ENCODE measurements around the gene GBF1. TPM values are rescaled to one million over a fixed set of nuclear protein-coding genes. Genes with fewer than 3 reads are reported as not detected.
"Not testable (repeated sequence)": the region's sequence is repeated elsewhere in the genome, so short reads cannot be mapped to it uniquely, and the experiment has no call there.

GBF1 gene
- total and polyA plus RNA-seq, 4 donors, result 6.0 to 27.2 (median 15.2) TPM

DNA sequence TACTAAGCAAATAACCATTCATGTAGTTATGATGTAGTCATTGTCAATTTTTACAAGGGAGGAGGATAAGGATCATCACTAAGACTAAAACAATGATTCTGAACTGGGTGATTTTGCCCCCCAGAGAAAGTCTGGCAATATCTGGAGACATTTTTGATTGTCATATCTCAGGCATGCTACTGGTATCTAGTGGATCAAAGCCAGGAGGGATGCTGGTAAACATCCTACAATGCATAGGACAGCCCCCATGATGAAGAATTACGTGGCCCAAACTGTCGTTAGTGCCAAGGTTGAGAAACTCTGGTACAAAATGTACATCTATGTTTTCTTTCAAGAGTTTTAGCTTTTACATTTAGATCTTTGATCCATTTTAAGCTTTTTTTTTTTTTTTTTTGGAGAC lies 57.3 kb downstream of the GBF1 start:
- Histone ChIP-seq H3K9me3 (ENCODE audit: control insufficient read depth in 4 of 4, low read length in 3 of 4) (no peaks in the 10 kb centered on the region), H3K9ac (ENCODE audit: low read depth in 1 of 2, low read length in 2 of 2) (no peak overlapping the region), H3K4me1 (ENCODE audit: control insufficient read depth in 4 of 4, insufficient read depth in 4 of 4, low read length in 3 of 4) (peaks cover 0 to 4% (median 0%) of the 10 kb centered on the region in 4 donors), H3K27ac (ENCODE audit: low read depth in 1 of 2, low read length in 2 of 2) (no peak overlapping the region), H3K4me3 (ENCODE audit: low read depth in 1 of 3, low read length in 3 of 3) (no peak overlapping the region), H3K27me3 (ENCODE audit: control insufficient read depth in 4 of 4, insufficient read depth in 4 of 4, low read length in 3 of 4) (no peaks in the 10 kb centered on the region), H3K36me3 (ENCODE audit: control insufficient read depth in 4 of 4, insufficient read depth in 3 of 4, low read depth in 1 of 4, low read length in 3 of 4) (peaks cover 0 to 2% (median 0%) of the 10 kb centered on the region in 4 donors)
- WGBS, result 96% methylated on average over 2 of the region's 2 CpGs
- TF ChIP-seq HNF4G (IDR thresholded peaks at IDR 0.05) (no peak), FOXA1 (IDR thresholded peaks at IDR 0.05) (no peak)
- no peak for DNase-seq (ENCODE audit: low spot score)

DNA sequence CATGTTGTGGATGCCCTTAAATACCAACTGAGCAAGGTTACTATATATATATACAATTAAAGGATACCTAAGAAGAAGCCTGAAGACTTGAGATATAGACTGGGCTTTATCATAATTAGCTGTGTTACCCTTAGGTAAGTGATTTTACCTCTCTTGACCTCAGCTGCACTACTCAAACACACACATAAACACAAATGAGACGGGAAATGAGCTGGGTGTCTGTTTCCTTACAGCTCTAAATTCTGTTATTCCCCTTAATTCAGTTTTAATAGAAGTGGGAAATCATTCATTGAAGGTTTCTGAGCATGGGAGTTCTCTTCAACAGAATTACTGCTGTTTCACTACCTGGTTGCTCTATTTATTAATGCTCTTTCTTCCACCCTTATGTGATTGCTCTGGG lies 60.7 kb downstream of the GBF1 start:
- DNase-seq (ENCODE audit: low spot score), result no peak
- H3K4me1 ChIP-seq (ENCODE audit: control insufficient read depth in 4 of 4, insufficient read depth in 4 of 4, low read length in 3 of 4), result peaks cover 2 to 10% (median 6%) of the 10 kb centered on the region in 4 donors
- no peak overlapping the region for H3K9ac ChIP-seq (ENCODE audit: low read depth in 1 of 2, low read length in 2 of 2)
- peaks cover 0 to 2% (median 0%) of the 10 kb centered on the region in 4 donors for H3K36me3 ChIP-seq (ENCODE audit: control insufficient read depth in 4 of 4, insufficient read depth in 3 of 4, low read depth in 1 of 4, low read length in 3 of 4)
- no peaks in the 10 kb centered on the region for H3K9me3 ChIP-seq (ENCODE audit: control insufficient read depth in 4 of 4, low read length in 3 of 4)
- TF ChIP-seq YY1 (IDR thresholded peaks at IDR 0.05) (no peak), FOXA2 (IDR thresholded peaks at IDR 0.05) (no peak), RAD21 (IDR thresholded peaks at IDR 0.05) (no peak), NR2F2 (IDR thresholded peaks at IDR 0.05) (no peak), SP1 (IDR thresholded peaks at IDR 0.05) (no peak), GABPA (IDR thresholded peaks at IDR 0.05 in 1 of 2, conservative IDR thresholded peaks at IDR 0.05 in 1 of 2) (no peak), EGR1 (IDR thresholded peaks at IDR 0.05; ENCODE audit: low read depth in 2 of 2) (no peak), HNF4A (conservative IDR thresholded peaks at IDR 0.05) (no peak), HNF4G (IDR thresholded peaks at IDR 0.05) (no peak), TAF1 (conservative IDR thresholded peaks at IDR 0.05) (no peak)
- TF ChIP-seq, protein P1, sequence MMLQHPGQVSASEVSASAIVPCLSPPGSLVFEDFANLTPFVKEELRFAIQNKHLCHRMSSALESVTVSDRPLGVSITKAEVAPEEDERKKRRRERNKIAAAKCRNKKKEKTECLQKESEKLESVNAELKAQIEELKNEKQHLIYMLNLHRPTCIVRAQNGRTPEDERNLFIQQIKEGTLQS (IDR thresholded peaks at IDR 0.05), result no peak
- TF ChIP-seq, protein P2, sequence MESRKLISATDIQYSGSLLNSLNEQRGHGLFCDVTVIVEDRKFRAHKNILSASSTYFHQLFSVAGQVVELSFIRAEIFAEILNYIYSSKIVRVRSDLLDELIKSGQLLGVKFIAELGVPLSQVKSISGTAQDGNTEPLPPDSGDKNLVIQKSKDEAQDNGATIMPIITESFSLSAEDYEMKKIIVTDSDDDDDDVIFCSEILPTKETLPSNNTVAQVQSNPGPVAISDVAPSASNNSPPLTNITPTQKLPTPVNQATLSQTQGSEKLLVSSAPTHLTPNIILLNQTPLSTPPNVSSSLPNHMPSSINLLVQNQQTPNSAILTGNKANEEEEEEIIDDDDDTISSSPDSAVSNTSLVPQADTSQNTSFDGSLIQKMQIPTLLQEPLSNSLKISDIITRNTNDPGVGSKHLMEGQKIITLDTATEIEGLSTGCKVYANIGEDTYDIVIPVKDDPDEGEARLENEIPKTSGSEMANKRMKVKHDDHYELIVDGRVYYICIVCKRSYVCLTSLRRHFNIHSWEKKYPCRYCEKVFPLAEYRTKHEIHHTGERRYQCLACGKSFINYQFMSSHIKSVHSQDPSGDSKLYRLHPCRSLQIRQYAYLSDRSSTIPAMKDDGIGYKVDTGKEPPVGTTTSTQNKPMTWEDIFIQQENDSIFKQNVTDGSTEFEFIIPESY (IDR thresholded peaks at IDR 0.05), result no peak
- TF ChIP-seq, protein P3, sequence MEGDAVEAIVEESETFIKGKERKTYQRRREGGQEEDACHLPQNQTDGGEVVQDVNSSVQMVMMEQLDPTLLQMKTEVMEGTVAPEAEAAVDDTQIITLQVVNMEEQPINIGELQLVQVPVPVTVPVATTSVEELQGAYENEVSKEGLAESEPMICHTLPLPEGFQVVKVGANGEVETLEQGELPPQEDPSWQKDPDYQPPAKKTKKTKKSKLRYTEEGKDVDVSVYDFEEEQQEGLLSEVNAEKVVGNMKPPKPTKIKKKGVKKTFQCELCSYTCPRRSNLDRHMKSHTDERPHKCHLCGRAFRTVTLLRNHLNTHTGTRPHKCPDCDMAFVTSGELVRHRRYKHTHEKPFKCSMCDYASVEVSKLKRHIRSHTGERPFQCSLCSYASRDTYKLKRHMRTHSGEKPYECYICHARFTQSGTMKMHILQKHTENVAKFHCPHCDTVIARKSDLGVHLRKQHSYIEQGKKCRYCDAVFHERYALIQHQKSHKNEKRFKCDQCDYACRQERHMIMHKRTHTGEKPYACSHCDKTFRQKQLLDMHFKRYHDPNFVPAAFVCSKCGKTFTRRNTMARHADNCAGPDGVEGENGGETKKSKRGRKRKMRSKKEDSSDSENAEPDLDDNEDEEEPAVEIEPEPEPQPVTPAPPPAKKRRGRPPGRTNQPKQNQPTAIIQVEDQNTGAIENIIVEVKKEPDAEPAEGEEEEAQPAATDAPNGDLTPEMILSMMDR (IDR thresholded peaks at IDR 0.05; ENCODE audit: low read depth, low read length, missing input control), result no peak
- no peak overlapping the region for H3K4me3 ChIP-seq (ENCODE audit: low read depth in 1 of 3, low read length in 3 of 3)
- WGBS, result 80% methylated on average over 1 of the region's 1 CpG
- H3K27ac ChIP-seq (ENCODE audit: low read depth in 1 of 2, low read length in 2 of 2), result no peak overlapping the region
- no peaks in the 10 kb centered on the region for H3K27me3 ChIP-seq (ENCODE audit: control insufficient read depth in 4 of 4, insufficient read depth in 4 of 4, low read length in 3 of 4)

DNA sequence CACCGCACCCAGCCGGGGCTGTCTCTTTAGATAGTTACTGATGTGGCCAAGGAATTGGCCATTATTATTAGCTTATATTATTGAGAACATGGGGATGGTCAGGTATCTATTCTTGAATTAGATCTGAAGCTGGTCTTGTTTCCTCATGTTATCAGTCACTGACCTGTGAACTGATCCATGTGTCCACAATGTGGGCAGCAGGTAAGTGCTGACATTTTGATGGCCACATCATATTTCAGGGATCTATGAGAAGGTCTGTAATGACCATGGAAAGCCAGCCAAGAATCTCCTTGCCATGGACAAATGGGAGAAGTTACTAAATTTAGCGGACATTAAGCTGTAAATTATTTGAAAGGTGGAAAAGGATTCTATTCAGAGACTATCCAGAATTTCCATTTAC lies 61.4 kb downstream of the GBF1 start:
- DNase-seq (ENCODE audit: low spot score), result no peak
- Histone ChIP-seq H3K9ac (ENCODE audit: low read depth in 1 of 2, low read length in 2 of 2) (no peak overlapping the region), H3K9me3 (ENCODE audit: control insufficient read depth in 4 of 4, low read length in 3 of 4) (no peaks in the 10 kb centered on the region), H3K4me3 (ENCODE audit: low read depth in 1 of 3, low read length in 3 of 3) (no peak overlapping the region), H3K4me1 (ENCODE audit: control insufficient read depth in 4 of 4, insufficient read depth in 4 of 4, low read length in 3 of 4) (peaks cover 2 to 11% (median 6%) of the 10 kb centered on the region in 4 donors), H3K27ac (ENCODE audit: low read depth in 1 of 2, low read length in 2 of 2) (no peak overlapping the region), H3K27me3 (ENCODE audit: control insufficient read depth in 4 of 4, insufficient read depth in 4 of 4, low read length in 3 of 4) (no peaks in the 10 kb centered on the region), H3K36me3 (ENCODE audit: control insufficient read depth in 4 of 4, insufficient read depth in 3 of 4, low read depth in 1 of 4, low read length in 3 of 4) (peaks cover 0 to 2% (median 0%) of the 10 kb centered on the region in 4 donors)
- 99% methylated on average over 3 of the region's 3 CpGs for WGBS
- TF ChIP-seq TAF1 (conservative IDR thresholded peaks at IDR 0.05) (no peak), NR2F2 (IDR thresholded peaks at IDR 0.05) (no peak), FOXA1 (IDR thresholded peaks at IDR 0.05) (no peak), EGR1 (IDR thresholded peaks at IDR 0.05; ENCODE audit: low read depth in 2 of 2) (no peak), HNF4G (IDR thresholded peaks at IDR 0.05) (no peak), GABPA (IDR thresholded peaks at IDR 0.05 in 1 of 2, conservative IDR thresholded peaks at IDR 0.05 in 1 of 2) (no peak), HNF4A (conservative IDR thresholded peaks at IDR 0.05) (no peak), YY1 (IDR thresholded peaks at IDR 0.05) (no peak), JUND (IDR thresholded peaks at IDR 0.05) (no peak), RAD21 (IDR thresholded peaks at IDR 0.05) (no peak)
- TF ChIP-seq, protein P1 (IDR thresholded peaks at IDR 0.05), result no peak
- TF ChIP-seq, protein P4, sequence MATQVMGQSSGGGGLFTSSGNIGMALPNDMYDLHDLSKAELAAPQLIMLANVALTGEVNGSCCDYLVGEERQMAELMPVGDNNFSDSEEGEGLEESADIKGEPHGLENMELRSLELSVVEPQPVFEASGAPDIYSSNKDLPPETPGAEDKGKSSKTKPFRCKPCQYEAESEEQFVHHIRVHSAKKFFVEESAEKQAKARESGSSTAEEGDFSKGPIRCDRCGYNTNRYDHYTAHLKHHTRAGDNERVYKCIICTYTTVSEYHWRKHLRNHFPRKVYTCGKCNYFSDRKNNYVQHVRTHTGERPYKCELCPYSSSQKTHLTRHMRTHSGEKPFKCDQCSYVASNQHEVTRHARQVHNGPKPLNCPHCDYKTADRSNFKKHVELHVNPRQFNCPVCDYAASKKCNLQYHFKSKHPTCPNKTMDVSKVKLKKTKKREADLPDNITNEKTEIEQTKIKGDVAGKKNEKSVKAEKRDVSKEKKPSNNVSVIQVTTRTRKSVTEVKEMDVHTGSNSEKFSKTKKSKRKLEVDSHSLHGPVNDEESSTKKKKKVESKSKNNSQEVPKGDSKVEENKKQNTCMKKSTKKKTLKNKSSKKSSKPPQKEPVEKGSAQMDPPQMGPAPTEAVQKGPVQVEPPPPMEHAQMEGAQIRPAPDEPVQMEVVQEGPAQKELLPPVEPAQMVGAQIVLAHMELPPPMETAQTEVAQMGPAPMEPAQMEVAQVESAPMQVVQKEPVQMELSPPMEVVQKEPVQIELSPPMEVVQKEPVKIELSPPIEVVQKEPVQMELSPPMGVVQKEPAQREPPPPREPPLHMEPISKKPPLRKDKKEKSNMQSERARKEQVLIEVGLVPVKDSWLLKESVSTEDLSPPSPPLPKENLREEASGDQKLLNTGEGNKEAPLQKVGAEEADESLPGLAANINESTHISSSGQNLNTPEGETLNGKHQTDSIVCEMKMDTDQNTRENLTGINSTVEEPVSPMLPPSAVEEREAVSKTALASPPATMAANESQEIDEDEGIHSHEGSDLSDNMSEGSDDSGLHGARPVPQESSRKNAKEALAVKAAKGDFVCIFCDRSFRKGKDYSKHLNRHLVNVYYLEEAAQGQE (IDR thresholded peaks at IDR 0.05), result no peak

DNA sequence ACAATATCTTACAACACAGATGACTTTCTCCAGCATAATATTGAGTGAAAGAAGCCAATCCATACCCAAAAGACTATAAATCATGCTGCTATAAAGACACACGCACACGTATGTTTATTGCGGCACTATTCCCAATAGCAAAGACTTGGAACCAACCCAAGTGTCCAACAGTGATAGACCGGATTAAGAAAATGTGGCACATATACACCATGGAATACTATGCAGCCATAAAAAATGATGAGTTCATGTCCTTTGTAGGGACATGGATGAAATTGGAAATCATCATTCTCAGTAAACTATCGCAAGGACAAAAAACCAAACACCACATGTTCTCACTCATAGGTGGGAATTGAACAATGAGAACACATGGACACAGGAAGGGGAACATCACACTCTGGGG lies 63.0 kb downstream of the GBF1 start:
- H3K27ac ChIP-seq (ENCODE audit: low read depth in 1 of 2, low read length in 2 of 2); DNase-seq (ENCODE audit: low spot score); H3K36me3 ChIP-seq (ENCODE audit: control insufficient read depth in 4 of 4, insufficient read depth in 3 of 4, low read depth in 1 of 4, low read length in 3 of 4); H3K9ac ChIP-seq (ENCODE audit: low read depth in 1 of 2, low read length in 2 of 2); H3K4me3 ChIP-seq (ENCODE audit: low read depth in 1 of 3, low read length in 3 of 3); H3K9me3 ChIP-seq (ENCODE audit: control insufficient read depth in 4 of 4, low read length in 3 of 4); H3K27me3 ChIP-seq (ENCODE audit: control insufficient read depth in 4 of 4, insufficient read depth in 4 of 4, low read length in 3 of 4): not testable (repeated sequence)
- 96% methylated on average over 4 of the region's 5 CpGs for WGBS
- H3K4me1 ChIP-seq (ENCODE audit: control insufficient read depth in 4 of 4, insufficient read depth in 4 of 4, low read length in 3 of 4), result peaks cover 2 to 11% (median 6%) of the 10 kb centered on the region in 4 donors
